H9 (cell line): ENCODE measurements around the gene MED12. TPM values are rescaled to one million over a fixed set of nuclear protein-coding genes. Genes with fewer than 3 reads are reported as not detected.

Experiments
- DNase-seq: peaks from one replicate; pipeline ENCODE4 v3.0.0-alpha.2; 2017
- H2AFZ ChIP-seq: one replicate; pipeline ENCODE4 v1.6.1; 2013; ENCODE audit warnings: mild to moderate bottlenecking, low read length, control low read depth, moderate library complexity
- H2AK5ac ChIP-seq: 2 replicates; pipeline ENCODE4 v1.6.1; 2013; ENCODE audit warnings: low read length, control low read depth, mixed read lengths; ENCODE audit not compliant: insufficient read length
- H2BK120ac ChIP-seq: one replicate; pipeline ENCODE4 v1.6.1; 2013; ENCODE audit warnings: low read depth, mild to moderate bottlenecking, low read length, control low read depth, inconsistent platforms; ENCODE audit not compliant: poor library complexity, severe bottlenecking
- H2BK12ac ChIP-seq: 2 replicates; pipeline ENCODE4 v1.6.1; 2013; ENCODE audit warnings: low read length, control low read depth, mixed read lengths, low read depth; ENCODE audit not compliant: insufficient read length
- H2BK15ac ChIP-seq: 2 replicates; pipeline ENCODE4 v1.6.1; 2013; ENCODE audit warnings: low read depth, low read length, control low read depth
- H2BK20ac ChIP-seq: one replicate; pipeline ENCODE4 v1.6.1; 2013; ENCODE audit warnings: low read depth, mild to moderate bottlenecking, low read length, control low read depth, inconsistent platforms; ENCODE audit not compliant: poor library complexity, severe bottlenecking
- H2BK5ac ChIP-seq: 2 replicates; pipeline ENCODE4 v1.6.1; 2013; ENCODE audit warnings: low read length, control low read depth, mixed read lengths; ENCODE audit not compliant: insufficient read length
- H3K14ac ChIP-seq: 2 replicates; pipeline ENCODE4 v1.6.1; 2013; ENCODE audit warnings: low read length, control low read depth; ENCODE audit not compliant: insufficient read depth
- H3K18ac ChIP-seq: 2 replicates; pipeline ENCODE4 v1.6.1; 2013; ENCODE audit warnings: low read depth, mild to moderate bottlenecking, mixed read lengths, low read length, control low read depth; ENCODE audit not compliant: insufficient read length
- H3K23ac ChIP-seq: 2 replicates; pipeline ENCODE4 v1.6.1; 2013; ENCODE audit warnings: low read length, control low read depth, mixed read lengths, low read depth; ENCODE audit not compliant: insufficient read length
- H3K23me2 ChIP-seq: 2 replicates; pipeline ENCODE4 v1.6.1; 2013; ENCODE audit warnings: low read depth, mild to moderate bottlenecking, mixed read lengths, low read length, control low read depth; ENCODE audit not compliant: insufficient read length, poor library complexity, severe bottlenecking
- H3K27ac ChIP-seq: 2 replicates; pipeline ENCODE4 v1.5.1; 2013; ENCODE audit warnings: low read length, control low read depth, mixed read lengths, low read depth; ENCODE audit not compliant: insufficient read length
- H3K27me3 ChIP-seq: 2 replicates; pipeline ENCODE4 v1.6.1; 2013; ENCODE audit warnings: low read length, control low read depth, inconsistent platforms; ENCODE audit not compliant: insufficient read depth
- H3K4ac ChIP-seq: 2 replicates; pipeline ENCODE4 v1.6.1; 2013; ENCODE audit warnings: low read depth, mild to moderate bottlenecking, control low read depth, inconsistent platforms, low read length, moderate library complexity
- H3K4me1 ChIP-seq: 2 replicates; pipeline ENCODE4 v1.6.1; 2013; ENCODE audit warnings: low read length, control low read depth, inconsistent platforms; ENCODE audit not compliant: insufficient read depth
- H3K4me2 ChIP-seq: 2 replicates; pipeline ENCODE4 v1.6.1; 2013; ENCODE audit warnings: low read length, control low read depth, mixed read lengths; ENCODE audit not compliant: insufficient read length, insufficient read depth
- H3K56ac ChIP-seq: 2 replicates; pipeline ENCODE4 v1.6.1; 2013; ENCODE audit warnings: low read depth, mild to moderate bottlenecking, mixed read lengths, low read length, control low read depth; ENCODE audit not compliant: insufficient read length
- H3K79me1 ChIP-seq: 2 replicates; pipeline ENCODE4 v1.6.1; 2013; ENCODE audit warnings: low read depth, mild to moderate bottlenecking, moderate library complexity, low read length, control low read depth, inconsistent platforms; ENCODE audit not compliant: insufficient read depth, poor library complexity, severe bottlenecking
- H3K79me2 ChIP-seq: 2 replicates; pipeline ENCODE4 v1.6.1; 2013; ENCODE audit warnings: low read length, control low read depth, inconsistent platforms; ENCODE audit not compliant: insufficient read depth
- H3K9ac ChIP-seq: 2 replicates; pipeline ENCODE4 v1.6.1; 2013; ENCODE audit warnings: low read length, control low read depth, mixed read lengths; ENCODE audit not compliant: insufficient read length; ENCODE audit errors: extremely low read depth
- H3K9me3 ChIP-seq: one replicate; pipeline ENCODE4 v1.6.1; 2013; ENCODE audit warnings: low read depth, low read length, inconsistent platforms; ENCODE audit not compliant: control insufficient read depth
- H3T11ph ChIP-seq: one replicate; pipeline ENCODE4 v1.6.1; 2013; ENCODE audit warnings: mild to moderate bottlenecking, low read length, control low read depth, inconsistent platforms
- H4K20me1 ChIP-seq: one replicate; pipeline ENCODE4 v1.6.1; 2013; ENCODE audit not compliant: control insufficient read depth, insufficient read length, insufficient read depth
- H4K5ac ChIP-seq: 2 replicates; pipeline ENCODE4 v1.6.1; 2013; ENCODE audit warnings: low read depth, mild to moderate bottlenecking, mixed read lengths, low read length, control low read depth; ENCODE audit not compliant: insufficient read length
- H4K8ac ChIP-seq: replicated peaks from 2 replicates; pipeline ENCODE4 v1.6.1; 2013; ENCODE audit warnings: low read length, control low read depth, mixed read lengths, low read depth; ENCODE audit not compliant: insufficient read length
- H4K91ac ChIP-seq: 2 replicates; pipeline ENCODE4 v1.6.1; 2013; ENCODE audit warnings: low read depth, mild to moderate bottlenecking, moderate library complexity, mixed read lengths, low read length, control low read depth; ENCODE audit not compliant: insufficient read length
- H3K27ac Mint-ChIP-seq, 3 experiments: 2 replicates in 2 of 3; 3 replicates in 1 of 3; pipeline ENCODE4 v1.8.0; 2020 to 2021; ENCODE audit warnings: mixed read lengths in 3 of 3, mild to moderate bottlenecking in 1 of 3, moderate library complexity in 1 of 3
- H3K27me3 Mint-ChIP-seq: 2 replicates; pipeline ENCODE4 v1.8.0; 2021; ENCODE audit warnings: low read depth, mild to moderate bottlenecking, moderate library complexity, mixed read lengths
- H3K36me3 Mint-ChIP-seq, 3 experiments: 2 replicates in 2 of 3; 3 replicates in 1 of 3; pipeline ENCODE4 v1.8.0; 2020 to 2021; ENCODE audit warnings: low read depth in 3 of 3, mixed read lengths in 3 of 3; ENCODE audit not compliant: insufficient read depth in 1 of 3
- H3K4me1 Mint-ChIP-seq, 2 experiments: 2 replicates each; pipeline ENCODE4 v1.8.0; 2020; ENCODE audit warnings: mixed read lengths in 2 of 2
- H3K4me3 Mint-ChIP-seq, 2 experiments: 2 replicates in 1 of 2; 3 replicates in 1 of 2; pipeline ENCODE4 v1.8.0; 2020 to 2021; ENCODE audit warnings: mild to moderate bottlenecking in 2 of 2, mixed read lengths in 2 of 2, moderate library complexity in 1 of 2
- H3K9me3 Mint-ChIP-seq, 2 experiments: 2 replicates in 1 of 2; 3 replicates in 1 of 2; pipeline ENCODE4 v1.8.0; 2020; ENCODE audit warnings: mild to moderate bottlenecking in 2 of 2, mixed read lengths in 2 of 2, moderate library complexity in 1 of 2
- CTCF ChIP-seq: fragments of 200-600 bp; sonication (generic); conservative IDR thresholded peaks from 3 replicates; pipeline ENCODE4 v1.8.0; 2021; ENCODE audit warnings: antibody characterized with exemption, mild to moderate bottlenecking
- WGBS: extraction: QIAGEN DNeasy Blood & Tissue Kit; methylation state at CpG from one replicate; pipeline ENCODE4 v1.1.7; 2013; ENCODE audit warnings: missing lambda C conversion rate, low lambda C conversion rate, mixed read lengths; ENCODE audit not compliant: insufficient read length; ENCODE audit errors: extremely low coverage; 5-methylcytosine and 5-hydroxymethylcytosine counted together
- total RNA-seq: library from RNA; stranded (reverse); gene quantifications from 2 replicates; pipeline ENCODE4 v1.2.1, GENCODE V29; 2021

The MED12 gene
- total RNA-seq, 1 experiment from 2014 or later: 33.0 TPM

- Mint-ChIP-seq H3K4me3 (peak overlapping the region; percentile 46 to 74), H3K9me3 (peaks cover 66 to 73% of the 10 kb centered on the region in 2 experiments), H3K4me1 (peaks cover 47 to 60% of the 10 kb centered on the region in 2 experiments), H3K36me3 (peaks cover 0 to 5% (median 5%) of the 10 kb centered on the region in 3 experiments; a peak in 5 of 7 replicates), H3K27me3 (peaks cover 46% of the 10 kb centered on the region), H3K27ac (peak overlapping the region in 1 of 3 experiments; percentile 89; a peak in 3 of 7 replicates)
- Histone ChIP-seq H3K27ac (no peak overlapping the region), H2BK120ac (no peak overlapping the region), H4K91ac (no peak overlapping the region), H3K79me2 (no peaks in the 10 kb centered on the region), H2BK20ac (no peak overlapping the region), H2BK15ac (no peak overlapping the region), H4K8ac (no peak overlapping the region), H3K9ac (no peak overlapping the region), H4K5ac (no peak overlapping the region), H3K4ac (no peak overlapping the region), H3K18ac (no peak overlapping the region), H3K23me2 (peaks cover 7% of the 10 kb centered on the region), H2BK12ac (no peak overlapping the region), H3K79me1 (no peaks in the 10 kb centered on the region), H2AFZ (no peak overlapping the region), H3K23ac (no peak overlapping the region), H3K9me3 (peaks cover 4% of the 10 kb centered on the region), H3K27me3 (no peaks in the 10 kb centered on the region; the same call in 1 of the 2 replicates), H2AK5ac (no peak overlapping the region), H3K4me2 (peak overlapping the region; percentile 35), H3K4me1 (peaks cover 6% of the 10 kb centered on the region; the same call in 1 of the 2 replicates), H3T11ph (no peak overlapping the region), H3K14ac (no peak overlapping the region), H3K56ac (no peak overlapping the region), H4K20me1 (no peaks in the 10 kb centered on the region), H2BK5ac (no peak overlapping the region)
- WGBS: no CpG with 5 or more reads among the region's 5 CpGs
- DNase-seq: peak; percentile 34
- TF ChIP-seq CTCF: no peak
These were observed 19.4 kb upstream of the MED12 start for GRCh38 chrX:71098951-71099506.
